C4-2B (cell line): ENCODE results near the gene LRFN4.

Experiments
- CTCF ChIP-seq: fragments of 450-650 bp; conservative IDR thresholded peaks from 2 replicates; pipeline ENCODE4 v1.5.1; 2017; ENCODE audit warnings: mild to moderate bottlenecking
- ZFX ChIP-seq: fragments of 450-650 bp; IDR thresholded peaks from 2 replicates; pipeline ENCODE4 v1.6.1; 2017

GRCh38 chr11:66882561-66883015, 25.7 kb downstream of the LRFN4 start:
- no peak for TF ChIP-seq CTCF
- TF ChIP-seq ZFX = no peak
